ENCODE results near the gene AP3S1.
"Not testable (repeated sequence)": the region's sequence is repeated elsewhere in the genome, so short reads cannot be mapped to it uniquely, and the experiment has no call there.

The AP3S1 gene

GRCh38 chr5:115824983-115825382, 16.8 kb upstream of the AP3S1 start:
- not testable (repeated sequence) for DNase-seq (ENCODE audit: low read depth in 4 of 4, low spot score in 1 of 4)

- DNase-seq (ENCODE audit: low read depth in 4 of 4, low spot score in 1 of 4): no peak
Measured at GRCh38 chr5:115825948-115826347, 15.8 kb upstream of the AP3S1 start.

GRCh38 chr5:115829913-115830312, 11.8 kb upstream of the AP3S1 start:
- no peak for DNase-seq (ENCODE audit: low read depth in 4 of 4, low spot score in 1 of 4)

- no peak for DNase-seq (ENCODE audit: low read depth in 4 of 4, low spot score in 1 of 4)
Measured at GRCh38 chr5:115831163-115831768, 10.5 kb upstream of the AP3S1 start.

GRCh38 chr5:115835481-115835880, 6.3 kb upstream of the AP3S1 start:
- no peak for DNase-seq (ENCODE audit: low read depth in 4 of 4, low spot score in 1 of 4)

- no peak for DNase-seq (ENCODE audit: low read depth in 4 of 4, low spot score in 1 of 4)
Measured at GRCh38 chr5:115838885-115839518, 2.7 kb upstream of the AP3S1 start.

GRCh38 chr5:115840873-115841272, 862 bp upstream of the AP3S1 start:
- DNase-seq (ENCODE audit: low read depth in 4 of 4, low spot score in 1 of 4): no peak

- DNase-seq (ENCODE audit: low read depth in 4 of 4, low spot score in 1 of 4): no peak
Measured at GRCh38 chr5:115842089-115842935, 577 bp downstream of the AP3S1 start.

- DNase-seq (ENCODE audit: low read depth in 4 of 4, low spot score in 1 of 4): no peak
Measured at GRCh38 chr5:115842952-115843351, 1.2 kb downstream of the AP3S1 start.

GRCh38 chr5:115843444-115844130, 1.9 kb downstream of the AP3S1 start:
- DNase-seq (ENCODE audit: low read depth in 4 of 4, low spot score in 1 of 4): no peak

- no peak for DNase-seq (ENCODE audit: low read depth in 4 of 4, low spot score in 1 of 4)
Measured at GRCh38 chr5:115844321-115844817, 2.6 kb downstream of the AP3S1 start.

GRCh38 chr5:115847290-115847689, 5.6 kb downstream of the AP3S1 start:
- DNase-seq (ENCODE audit: low read depth in 4 of 4, low spot score in 1 of 4): no peak

GRCh38 chr5:115849258-115849798, 7.6 kb downstream of the AP3S1 start:
- DNase-seq (ENCODE audit: low read depth in 4 of 4, low spot score in 1 of 4): no peak

- no peak for DNase-seq (ENCODE audit: low read depth in 4 of 4, low spot score in 1 of 4)
Measured at GRCh38 chr5:115850744-115851416, 9.1 kb downstream of the AP3S1 start.

- no peak for DNase-seq (ENCODE audit: low read depth in 4 of 4, low spot score in 1 of 4)
Measured at GRCh38 chr5:115854139-115854538, 12.4 kb downstream of the AP3S1 start.

GRCh38 chr5:115855959-115856358, 14.2 kb downstream of the AP3S1 start:
- no peak for DNase-seq (ENCODE audit: low read depth in 4 of 4, low spot score in 1 of 4)

GRCh38 chr5:115857057-115857479, 15.3 kb downstream of the AP3S1 start:
- no peak for DNase-seq (ENCODE audit: low read depth in 4 of 4, low spot score in 1 of 4)

GRCh38 chr5:115857626-115858349, 16.1 kb downstream of the AP3S1 start:
- DNase-seq (ENCODE audit: low read depth in 4 of 4, low spot score in 1 of 4): no peak

GRCh38 chr5:115858396-115858795, 16.7 kb downstream of the AP3S1 start:
- no peak for DNase-seq (ENCODE audit: low read depth in 4 of 4, low spot score in 1 of 4)

- DNase-seq (ENCODE audit: low read depth in 4 of 4, low spot score in 1 of 4): no peak
Measured at GRCh38 chr5:115859378-115859777, 17.6 kb downstream of the AP3S1 start.

All from stimulated activated CD4-positive, alpha-beta T cell treated with anti-CD3 and anti-CD28 coated beads, Interleukin-1b, Interleukin-23, amount 100 ng/mL, for 24 hours (primary cell).